Muscle layer of colon (tissue), 2 donors: ENCODE results near the gene PGRMC2.
A peak's percentile ranks its signal among the peaks of the same experiment; 100 is the strongest.
"Not testable (repeated sequence)": the region's sequence is repeated elsewhere in the genome, so short reads cannot be mapped to it uniquely, and the experiment has no call there.

Experiments used
- H3K27ac ChIP-seq: one replicate; pipeline ENCODE4 v1.7.0; 2013; ENCODE audit warnings: low read depth, mild to moderate bottlenecking, low read length, moderate library complexity
- H3K27me3 ChIP-seq, 2 donors: one replicate each; pipeline ENCODE4 v1.7.0; 2013; ENCODE audit warnings: low read length in 2 of 2, mild to moderate bottlenecking in 2 of 2; ENCODE audit not compliant: insufficient read depth in 2 of 2, control insufficient read depth in 1 of 2
- H3K36me3 ChIP-seq: one replicate; pipeline ENCODE4 v1.7.0; 2013; ENCODE audit warnings: mild to moderate bottlenecking, low read length; ENCODE audit not compliant: insufficient read depth
- H3K4me1 ChIP-seq: one replicate; pipeline ENCODE4 v1.7.0; 2013; ENCODE audit warnings: mild to moderate bottlenecking, low read length; ENCODE audit not compliant: insufficient read depth
- H3K4me3 ChIP-seq, 2 donors: one replicate each; pipeline ENCODE4 v1.7.0; 2013; ENCODE audit warnings: low read length in 2 of 2, low read depth in 1 of 2, mild to moderate bottlenecking in 1 of 2, moderate library complexity in 1 of 2
- H3K9ac ChIP-seq: one replicate; pipeline ENCODE4 v1.7.0; 2013; ENCODE audit warnings: low read length
- H3K9me3 ChIP-seq: one replicate; pipeline ENCODE4 v1.7.0; 2013; ENCODE audit warnings: mild to moderate bottlenecking, low read length
- donor health status: abdominal sarcoma.
- donor health status: Adenocarcinoma of cecum.

The PGRMC2 gene

GRCh38 chr4:128285085-128285997 is 2.3 kb downstream of the PGRMC2 start:
- Histone ChIP-seq H3K9me3 (no peaks in the 10 kb centered on the region), H3K27ac (peak overlapping the region; percentile 37), H3K4me1 (peaks cover 24% of the 10 kb centered on the region), H3K36me3 (no peaks in the 10 kb centered on the region), H3K4me3 (peak overlapping the region in 1 of 2 donors; percentile 9), H3K9ac (no peak overlapping the region), H3K27me3 (no peaks in the 10 kb centered on the region)

DNA sequence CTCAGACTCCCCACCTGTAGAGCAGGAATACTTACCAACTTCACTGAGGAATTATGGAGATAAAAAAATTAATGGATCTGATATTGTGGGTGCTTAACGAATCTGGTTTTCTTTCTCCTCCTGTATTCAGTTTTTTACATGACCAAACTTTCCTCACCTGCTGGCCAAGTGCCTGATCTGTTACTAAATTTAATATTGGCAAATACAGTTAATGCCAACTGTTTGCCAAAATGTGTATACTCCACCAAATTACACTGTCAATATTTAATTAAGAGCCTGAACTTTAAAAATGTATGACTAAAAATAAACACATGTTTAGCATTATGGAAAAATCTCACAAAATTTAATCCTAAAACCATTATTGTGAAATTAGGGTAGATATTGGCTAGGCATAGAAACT is 3.3 kb downstream of the PGRMC2 start:
- Histone ChIP-seq H3K36me3 (no peaks in the 10 kb centered on the region), H3K9me3 (no peaks in the 10 kb centered on the region), H3K27me3 (no peaks in the 10 kb centered on the region), H3K4me1 (peaks cover 24% of the 10 kb centered on the region), H3K4me3 (no peak overlapping the region), H3K27ac (no peak overlapping the region), H3K9ac (no peak overlapping the region)

GRCh38 chr4:128283071-128283470 is 4.5 kb downstream of the PGRMC2 start:
- Histone ChIP-seq H3K9me3 (no peaks in the 10 kb centered on the region), H3K36me3 (no peaks in the 10 kb centered on the region), H3K4me3 (no peak overlapping the region), H3K27ac (no peak overlapping the region), H3K9ac (no peak overlapping the region), H3K27me3 (no peaks in the 10 kb centered on the region), H3K4me1 (peaks cover 20% of the 10 kb centered on the region)

DNA sequence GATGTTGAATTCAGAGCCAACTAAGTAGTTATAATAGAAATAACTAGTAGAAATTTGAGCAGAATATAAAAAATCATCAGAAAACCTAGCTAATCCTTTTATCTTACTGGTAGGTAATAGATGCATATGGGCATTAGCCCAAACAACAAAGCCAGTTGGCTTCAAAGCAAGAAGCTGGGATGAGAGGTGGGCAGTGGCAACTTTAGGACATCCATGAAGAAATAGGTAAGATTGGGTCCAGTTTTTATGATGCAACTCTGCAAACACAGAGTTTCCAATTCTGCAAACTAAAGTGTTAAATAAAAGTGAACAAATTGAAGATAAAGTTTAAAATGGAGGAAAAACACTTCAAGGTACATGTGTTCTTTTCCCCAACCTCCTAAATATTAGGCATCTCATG is 5.1 kb downstream of the PGRMC2 start:
- Histone ChIP-seq H3K27me3 (no peaks in the 10 kb centered on the region), H3K27ac (no peak overlapping the region), H3K9ac (no peak overlapping the region), H3K4me3 (no peak overlapping the region), H3K36me3 (no peaks in the 10 kb centered on the region), H3K9me3 (no peaks in the 10 kb centered on the region), H3K4me1 (peaks cover 20% of the 10 kb centered on the region)

GRCh38 chr4:128281354-128281753 is 6.3 kb downstream of the PGRMC2 start:
- Histone ChIP-seq H3K9me3 (no peaks in the 10 kb centered on the region), H3K9ac (no peak overlapping the region), H3K27ac (no peak overlapping the region), H3K4me1 (peaks cover 16% of the 10 kb centered on the region), H3K27me3 (no peaks in the 10 kb centered on the region), H3K36me3 (no peaks in the 10 kb centered on the region), H3K4me3 (no peak overlapping the region)

GRCh38 chr4:128279624-128280225 is 7.9 kb downstream of the PGRMC2 start:
- H3K9me3 ChIP-seq = no peaks in the 10 kb centered on the region
- no peak overlapping the region for H3K4me3 ChIP-seq
- no peaks in the 10 kb centered on the region for H3K36me3 ChIP-seq
- no peak overlapping the region for H3K9ac ChIP-seq
- H3K4me1 ChIP-seq = peaks cover under 1% of the 10 kb centered on the region
- H3K27ac ChIP-seq = no peak overlapping the region
- no peaks in the 10 kb centered on the region for H3K27me3 ChIP-seq

- no peak overlapping the region for H3K27ac ChIP-seq
- H3K27me3 ChIP-seq = no peaks in the 10 kb centered on the region
- H3K9ac ChIP-seq = no peak overlapping the region
- H3K4me3 ChIP-seq = no peak overlapping the region
- H3K4me1 ChIP-seq = no peaks in the 10 kb centered on the region
- H3K9me3 ChIP-seq = no peaks in the 10 kb centered on the region
- H3K36me3 ChIP-seq = no peaks in the 10 kb centered on the region
These were observed 9.8 kb downstream of the PGRMC2 start for GRCh38 chr4:128277856-128278255.

DNA sequence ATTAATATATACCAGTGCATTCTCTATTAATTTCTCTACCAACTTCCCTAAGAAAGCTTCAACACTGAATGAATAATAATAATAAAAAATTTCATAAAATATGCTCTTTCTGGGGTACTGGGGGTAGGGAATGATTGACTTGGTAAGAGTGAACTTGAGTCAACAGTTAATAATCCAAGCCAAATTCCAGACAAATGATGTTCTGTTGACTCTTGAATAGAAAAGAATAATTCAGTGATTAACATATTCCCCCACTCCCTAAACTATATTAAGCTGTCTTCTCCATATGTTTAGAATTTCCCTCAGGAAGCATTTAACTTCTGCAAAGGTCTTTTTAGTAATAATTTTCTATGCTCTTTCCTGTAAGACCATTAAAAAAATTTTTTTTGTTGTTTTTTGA is 12.3 kb downstream of the PGRMC2 start:
- H3K27ac ChIP-seq = no peak overlapping the region
- no peaks in the 10 kb centered on the region for H3K27me3 ChIP-seq
- H3K9ac ChIP-seq = no peak overlapping the region
- H3K4me1 ChIP-seq = no peaks in the 10 kb centered on the region
- no peak overlapping the region for H3K4me3 ChIP-seq
- H3K9me3 ChIP-seq = no peaks in the 10 kb centered on the region
- peaks cover 1% of the 10 kb centered on the region for H3K36me3 ChIP-seq

GRCh38 chr4:128271551-128271950 is 16.1 kb downstream of the PGRMC2 start:
- H3K27me3 ChIP-seq = no peaks in the 10 kb centered on the region
- H3K27ac ChIP-seq = no peak overlapping the region
- H3K36me3 ChIP-seq = peaks cover 6% of the 10 kb centered on the region
- H3K9me3 ChIP-seq = no peaks in the 10 kb centered on the region
- no peak overlapping the region for H3K9ac ChIP-seq
- H3K4me1 ChIP-seq = no peaks in the 10 kb centered on the region
- H3K4me3 ChIP-seq = no peak overlapping the region

DNA sequence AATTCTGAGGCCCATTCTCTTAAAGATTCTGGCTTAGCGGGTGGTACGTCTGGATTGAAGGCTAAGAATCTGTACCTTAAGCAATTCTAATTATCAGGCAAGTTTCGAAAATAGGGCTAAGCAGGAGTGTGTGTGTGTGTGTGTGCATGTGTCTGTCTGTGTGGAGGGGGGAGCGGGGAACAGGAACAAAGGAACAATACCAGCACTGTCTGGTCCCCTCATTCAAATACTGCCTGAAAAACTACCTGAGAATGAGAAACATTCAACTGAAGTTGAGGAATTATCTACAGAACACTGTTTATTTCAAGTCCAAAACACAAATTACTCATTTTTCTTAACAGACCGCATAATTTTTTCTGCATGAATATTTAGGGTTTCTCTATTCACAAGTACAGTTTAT is 18.6 kb downstream of the PGRMC2 start:
- H3K27ac ChIP-seq = no peak overlapping the region
- H3K36me3 ChIP-seq = peaks cover 6% of the 10 kb centered on the region
- H3K4me1 ChIP-seq = no peaks in the 10 kb centered on the region
- H3K9me3 ChIP-seq = no peaks in the 10 kb centered on the region
- H3K4me3 ChIP-seq = no peak overlapping the region
- H3K27me3 ChIP-seq = no peaks in the 10 kb centered on the region
- no peak overlapping the region for H3K9ac ChIP-seq

DNA sequence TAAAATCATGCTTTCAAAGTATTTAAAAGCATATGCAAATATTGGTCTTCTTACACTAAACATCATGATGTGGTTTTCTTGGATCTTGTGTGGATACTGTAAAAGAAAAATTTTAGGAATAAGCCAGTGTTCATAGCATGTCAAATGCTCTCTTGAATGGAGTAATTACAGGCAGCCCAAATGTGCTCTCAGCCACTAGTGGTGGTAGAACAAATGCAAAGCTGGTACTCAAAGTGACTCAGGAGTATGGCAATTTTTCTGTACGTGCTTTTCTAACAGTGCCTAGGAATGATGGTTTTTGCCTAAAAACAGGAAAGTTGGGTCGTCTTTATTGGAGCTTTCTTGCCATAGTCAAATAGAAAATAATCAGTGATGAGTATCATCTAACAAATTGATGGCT is 19.9 kb downstream of the PGRMC2 start:
- H3K9me3 ChIP-seq = no peaks in the 10 kb centered on the region
- H3K27ac ChIP-seq = no peak overlapping the region
- H3K36me3 ChIP-seq = peaks cover 6% of the 10 kb centered on the region
- no peaks in the 10 kb centered on the region for H3K27me3 ChIP-seq
- H3K9ac ChIP-seq = no peak overlapping the region
- H3K4me1 ChIP-seq = no peaks in the 10 kb centered on the region
- H3K4me3 ChIP-seq = no peak overlapping the region

DNA sequence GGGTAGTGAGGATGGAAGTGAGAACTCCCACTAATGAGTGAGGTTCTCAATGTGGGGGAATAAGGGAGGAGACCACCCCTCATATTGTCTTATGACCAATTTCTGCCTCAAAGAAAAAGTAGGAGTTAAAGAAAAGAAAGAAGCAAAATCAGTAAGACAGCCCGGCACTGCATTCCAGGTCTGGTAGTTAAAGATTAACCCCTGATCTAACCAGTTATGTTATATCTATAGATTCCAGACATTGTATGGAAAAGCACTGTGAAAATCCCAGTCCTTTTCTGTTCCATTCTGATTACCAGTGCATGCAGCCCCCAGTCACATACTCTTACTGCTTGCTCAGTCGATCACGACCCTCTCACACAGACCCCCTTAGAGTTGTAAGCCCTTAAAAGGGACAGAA is 20.4 kb downstream of the PGRMC2 start:
- not testable (repeated sequence) for H3K4me3 ChIP-seq, H3K9ac ChIP-seq, H3K27me3 ChIP-seq, H3K27ac ChIP-seq, H3K36me3 ChIP-seq, H3K9me3 ChIP-seq, H3K4me1 ChIP-seq
